Measurements from ENCODE around the gene PACRG. TPM values are rescaled to one million over a fixed set of nuclear protein-coding genes. Genes with fewer than 3 reads are reported as not detected.

PACRG gene
- total RNA-seq, 1 donor from 2014 or later, result 2.4 TPM

DNA sequence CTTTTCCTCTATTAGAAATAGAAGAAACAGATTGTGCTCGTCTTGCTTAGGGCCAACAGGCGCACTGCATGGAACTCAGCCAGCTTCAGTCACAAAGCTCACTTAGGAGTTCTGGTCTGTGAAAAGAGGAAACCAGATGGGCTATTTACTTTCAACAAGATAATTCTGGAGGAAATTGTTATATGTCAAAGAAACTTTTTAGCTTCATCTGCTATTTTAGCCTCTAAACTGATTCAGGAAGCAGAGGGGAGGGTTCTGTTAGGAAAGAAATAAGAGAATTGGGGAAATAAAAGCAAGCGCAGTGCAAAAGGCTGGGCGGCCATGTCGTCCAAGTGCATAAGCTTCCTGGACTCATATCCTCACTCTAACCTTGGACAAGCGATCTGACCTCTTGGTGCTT, 21.5 kb upstream of the PACRG start:
- Mint-ChIP-seq H3K9me3 (ENCODE audit: low read depth) (no peaks in the 10 kb centered on the region), H3K27ac (no peak overlapping the region), H3K4me3 (ENCODE audit: low read depth) (no peak overlapping the region), H3K4me1 (ENCODE audit: low read depth) (peaks cover 26% of the 10 kb centered on the region), H3K36me3 (ENCODE audit: insufficient read depth) (no peaks in the 10 kb centered on the region), H3K27me3 (peaks cover 2% of the 10 kb centered on the region)
- no peak for DNase-seq (ENCODE audit: low spot score, unreplicated experiment)
- TF ChIP-seq, protein P1, sequence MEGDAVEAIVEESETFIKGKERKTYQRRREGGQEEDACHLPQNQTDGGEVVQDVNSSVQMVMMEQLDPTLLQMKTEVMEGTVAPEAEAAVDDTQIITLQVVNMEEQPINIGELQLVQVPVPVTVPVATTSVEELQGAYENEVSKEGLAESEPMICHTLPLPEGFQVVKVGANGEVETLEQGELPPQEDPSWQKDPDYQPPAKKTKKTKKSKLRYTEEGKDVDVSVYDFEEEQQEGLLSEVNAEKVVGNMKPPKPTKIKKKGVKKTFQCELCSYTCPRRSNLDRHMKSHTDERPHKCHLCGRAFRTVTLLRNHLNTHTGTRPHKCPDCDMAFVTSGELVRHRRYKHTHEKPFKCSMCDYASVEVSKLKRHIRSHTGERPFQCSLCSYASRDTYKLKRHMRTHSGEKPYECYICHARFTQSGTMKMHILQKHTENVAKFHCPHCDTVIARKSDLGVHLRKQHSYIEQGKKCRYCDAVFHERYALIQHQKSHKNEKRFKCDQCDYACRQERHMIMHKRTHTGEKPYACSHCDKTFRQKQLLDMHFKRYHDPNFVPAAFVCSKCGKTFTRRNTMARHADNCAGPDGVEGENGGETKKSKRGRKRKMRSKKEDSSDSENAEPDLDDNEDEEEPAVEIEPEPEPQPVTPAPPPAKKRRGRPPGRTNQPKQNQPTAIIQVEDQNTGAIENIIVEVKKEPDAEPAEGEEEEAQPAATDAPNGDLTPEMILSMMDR (IDR thresholded peaks at IDR 0.05; ENCODE audit: unreplicated experiment), result no peak

DNA sequence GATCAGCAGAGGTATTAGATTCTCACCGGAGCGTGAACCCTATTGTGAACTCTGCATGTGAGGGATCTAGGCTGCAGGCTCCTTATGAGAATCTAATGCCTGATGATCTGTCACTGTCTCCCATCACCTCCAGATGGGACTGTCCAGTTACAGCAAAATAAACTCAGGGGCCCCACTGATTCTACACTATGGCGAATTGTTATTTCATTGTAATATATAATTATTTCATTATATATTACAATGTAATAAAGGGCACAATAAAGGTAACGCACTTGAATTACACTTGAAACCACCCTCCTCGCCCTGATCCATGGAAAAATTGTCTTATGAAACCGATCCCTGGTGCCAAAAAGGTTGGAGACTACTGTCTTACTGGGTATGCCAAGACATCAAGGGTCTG, 18.8 kb upstream of the PACRG start:
- TF ChIP-seq, protein P1 (IDR thresholded peaks at IDR 0.05; ENCODE audit: unreplicated experiment), result no peak
- Mint-ChIP-seq H3K9me3 (ENCODE audit: low read depth) (no peaks in the 10 kb centered on the region), H3K27ac (no peak overlapping the region), H3K36me3 (ENCODE audit: insufficient read depth) (no peaks in the 10 kb centered on the region), H3K27me3 (peaks cover 2% of the 10 kb centered on the region), H3K4me1 (ENCODE audit: low read depth) (peaks cover 11% of the 10 kb centered on the region), H3K4me3 (ENCODE audit: low read depth) (no peak overlapping the region)
- no peak for DNase-seq (ENCODE audit: low spot score, unreplicated experiment)

DNA sequence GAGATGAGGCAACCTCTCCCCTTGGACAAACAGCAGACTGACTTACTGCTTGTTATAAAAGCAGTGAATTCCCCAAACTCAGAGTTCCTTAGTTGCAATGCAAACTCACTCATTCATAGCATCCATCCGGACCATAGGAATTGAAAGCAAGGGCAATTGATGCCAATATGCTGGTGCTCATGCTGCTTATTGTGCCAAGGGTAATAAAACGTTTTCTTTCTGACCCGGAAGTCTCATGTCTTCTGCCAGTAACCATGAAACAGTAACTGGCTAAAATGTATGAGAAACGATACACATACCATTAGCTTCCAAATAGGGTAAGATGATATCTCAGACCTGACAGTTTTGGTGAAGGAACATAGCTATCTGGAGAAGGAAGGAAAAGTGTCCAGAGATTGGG, 18.3 kb upstream of the PACRG start:
- TF ChIP-seq, protein P1 (IDR thresholded peaks at IDR 0.05; ENCODE audit: unreplicated experiment), result no peak
- H3K27ac Mint-ChIP-seq, result no peak overlapping the region
- DNase-seq (ENCODE audit: low spot score, unreplicated experiment), result no peak
- H3K27me3 Mint-ChIP-seq, result peaks cover 2% of the 10 kb centered on the region
- H3K4me1 Mint-ChIP-seq (ENCODE audit: low read depth), result peaks cover 12% of the 10 kb centered on the region
- H3K9me3 Mint-ChIP-seq (ENCODE audit: low read depth), result no peaks in the 10 kb centered on the region
- H3K4me3 Mint-ChIP-seq (ENCODE audit: low read depth), result no peak overlapping the region
- no peaks in the 10 kb centered on the region for H3K36me3 Mint-ChIP-seq (ENCODE audit: insufficient read depth)

DNA sequence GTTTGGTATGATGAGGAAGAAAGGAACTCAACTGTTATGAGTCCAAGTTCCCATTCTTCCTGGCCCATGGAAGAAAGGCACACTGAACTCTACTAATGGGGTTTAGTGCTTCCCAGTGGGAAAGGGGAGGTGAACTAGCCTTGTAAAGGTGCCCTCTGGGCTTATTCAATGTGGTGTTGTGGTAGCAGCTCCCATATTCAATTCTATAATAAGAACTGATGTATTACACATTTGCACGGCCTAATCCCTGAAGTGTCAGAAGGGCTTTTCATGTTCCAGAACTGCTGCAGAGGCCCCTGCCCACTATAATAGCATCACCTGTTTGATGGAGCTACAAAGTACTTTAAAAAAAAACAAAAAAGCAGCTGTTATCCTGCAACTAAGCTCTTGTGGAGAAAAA, 17.4 kb upstream of the PACRG start:
- TF ChIP-seq, protein P1 (IDR thresholded peaks at IDR 0.05; ENCODE audit: unreplicated experiment), result no peak
- Mint-ChIP-seq H3K4me3 (ENCODE audit: low read depth) (no peak overlapping the region), H3K27ac (no peak overlapping the region), H3K36me3 (ENCODE audit: insufficient read depth) (no peaks in the 10 kb centered on the region), H3K9me3 (ENCODE audit: low read depth) (no peaks in the 10 kb centered on the region), H3K27me3 (no peaks in the 10 kb centered on the region), H3K4me1 (ENCODE audit: low read depth) (peaks cover 12% of the 10 kb centered on the region)
- no peak for DNase-seq (ENCODE audit: low spot score, unreplicated experiment)

DNA sequence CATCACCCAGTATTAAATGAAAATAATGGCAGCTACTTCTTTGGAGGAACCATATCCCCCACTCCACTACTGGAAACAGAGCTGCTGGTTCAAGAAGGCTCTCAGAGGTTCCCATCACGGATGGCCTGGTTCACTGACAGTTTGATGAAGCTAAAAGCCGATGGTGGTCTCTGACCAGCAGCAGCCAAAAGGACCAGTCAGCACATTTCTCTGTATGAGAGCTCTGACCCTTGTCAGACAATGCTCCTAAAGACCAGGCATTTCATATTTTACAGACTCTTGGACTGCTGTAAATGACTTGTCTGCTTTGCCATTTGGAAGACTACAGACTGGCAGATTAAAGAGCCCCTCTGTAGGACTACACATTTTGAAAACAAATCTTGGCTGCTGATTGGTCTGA, 16.8 kb upstream of the PACRG start:
- no peaks in the 10 kb centered on the region for H3K36me3 Mint-ChIP-seq (ENCODE audit: insufficient read depth)
- DNase-seq (ENCODE audit: low spot score, unreplicated experiment), result no peak
- no peak overlapping the region for H3K27ac Mint-ChIP-seq

More for the DNA sequence above, 16.8 kb upstream of the PACRG start:
- Mint-ChIP-seq H3K4me1 (ENCODE audit: low read depth) (peaks cover 7% of the 10 kb centered on the region), H3K9me3 (ENCODE audit: low read depth) (no peaks in the 10 kb centered on the region), H3K4me3 (ENCODE audit: low read depth) (no peak overlapping the region), H3K27me3 (no peaks in the 10 kb centered on the region)
- TF ChIP-seq, protein P1 (IDR thresholded peaks at IDR 0.05; ENCODE audit: unreplicated experiment), result no peak

All from progenitor cell of endocrine pancreas (in vitro differentiated cells).